Daoy (cell line): ENCODE measurements around the gene UBA3. TPM values are rescaled to one million over a fixed set of nuclear protein-coding genes. Genes with fewer than 3 reads are reported as not detected.
A peak's percentile ranks its signal among the peaks of the same experiment; 100 is the strongest.

Source experiments
- DNase-seq: peaks from one replicate; pipeline ENCODE4 v3.0.0-alpha.2; 2015; ENCODE audit warnings: low read depth
- total RNA-seq: library from RNA; depleted of rRNA; stranded (reverse); fragments of >200 nt; shearing (Covaris generic); gene quantifications from 2 replicates; pipeline ENCODE4 v1.2.3, GENCODE V29; 2014

Gene UBA3
- total RNA-seq, 1 experiment from 2014 or later: 71.0 TPM

GRCh38 chr3:69066121-69066520, 14.0 kb downstream of the UBA3 start:
- no peak for DNase-seq

- DNase-seq: no peak
Measured at GRCh38 chr3:69065318-69065964, 14.7 kb downstream of the UBA3 start.

DNA sequence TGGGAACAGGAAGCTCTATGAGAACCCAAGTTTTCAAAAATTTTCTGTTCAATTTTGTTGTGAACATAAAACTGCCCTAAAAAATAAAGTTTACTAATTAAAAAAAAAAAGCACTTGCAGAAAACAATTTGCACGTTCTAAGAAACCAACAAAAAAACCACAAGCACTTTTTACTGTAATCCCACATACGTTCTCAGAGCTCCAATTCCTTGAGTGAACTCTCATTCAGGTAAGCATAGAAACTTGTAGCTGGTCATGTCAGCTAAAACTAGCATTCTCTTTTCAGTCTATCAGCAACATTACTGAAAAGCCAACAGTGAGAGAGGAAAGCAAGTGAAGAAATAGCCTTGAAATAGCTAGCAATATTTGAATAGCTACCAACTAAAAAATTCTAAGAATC, 16.5 kb downstream of the UBA3 start:
- DNase-seq: no peak

DNA sequence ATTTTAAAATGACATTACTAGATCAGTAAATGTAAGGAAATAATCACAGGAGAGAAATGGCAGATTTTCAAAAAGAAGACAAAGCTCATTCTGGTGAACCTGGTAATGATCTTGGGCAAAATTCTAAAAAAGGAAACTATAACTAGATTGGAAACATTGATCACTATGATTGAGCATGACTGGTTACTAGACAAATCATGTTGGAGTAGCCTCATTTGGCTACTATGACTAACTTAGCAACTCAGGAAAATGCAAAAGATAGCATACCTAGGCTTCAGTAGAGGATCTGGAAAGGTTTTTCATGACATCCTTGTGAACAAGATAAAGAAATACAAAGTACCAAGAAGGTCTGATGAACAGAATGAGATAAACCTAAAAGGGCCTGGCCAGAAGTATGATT, 20.5 kb downstream of the UBA3 start:
- no peak for DNase-seq

- DNase-seq: no peak
Measured at GRCh38 chr3:69058947-69059224, 21.3 kb downstream of the UBA3 start.

GRCh38 chr3:69058180-69058946, 21.8 kb downstream of the UBA3 start:
- no peak for DNase-seq

- no peak for DNase-seq
Measured at GRCh38 chr3:69052472-69052898, 27.7 kb downstream of the UBA3 start.

- peak; percentile 96 for DNase-seq
Measured at GRCh38 chr3:69051756-69052471, 28.3 kb downstream of the UBA3 start, which contains the start of gene TMF1. TSS of gene TMF1 (minus strand) at chr3:69052333. CDS start at chr3:69052086, 247 bp downstream.

GRCh38 chr3:69048990-69049389, 31.2 kb downstream of the UBA3 start:
- no peak for DNase-seq

- no peak for DNase-seq
Measured at GRCh38 chr3:69044608-69045007, 35.6 kb downstream of the UBA3 start.

DNA sequence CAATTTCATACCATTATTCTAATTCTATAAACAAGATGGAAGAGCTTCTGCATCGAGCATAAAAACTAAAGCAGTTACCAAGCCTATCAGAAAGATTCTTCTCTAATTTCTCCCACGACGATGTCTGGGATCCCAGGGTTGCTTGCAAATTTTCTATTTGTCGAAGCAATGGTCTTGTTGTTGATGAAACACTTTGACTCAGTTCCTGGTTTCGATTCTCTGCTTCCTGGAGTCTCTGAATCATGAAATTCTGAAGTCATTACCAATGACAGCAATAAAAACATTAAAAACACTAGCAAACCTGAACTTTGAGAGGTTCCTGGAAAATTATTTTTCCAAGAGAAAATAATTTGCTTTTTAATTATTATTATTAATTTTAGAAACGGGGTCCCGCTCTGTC, 46.7 kb downstream of the UBA3 start:
- DNase-seq: peak; percentile 32

DNA sequence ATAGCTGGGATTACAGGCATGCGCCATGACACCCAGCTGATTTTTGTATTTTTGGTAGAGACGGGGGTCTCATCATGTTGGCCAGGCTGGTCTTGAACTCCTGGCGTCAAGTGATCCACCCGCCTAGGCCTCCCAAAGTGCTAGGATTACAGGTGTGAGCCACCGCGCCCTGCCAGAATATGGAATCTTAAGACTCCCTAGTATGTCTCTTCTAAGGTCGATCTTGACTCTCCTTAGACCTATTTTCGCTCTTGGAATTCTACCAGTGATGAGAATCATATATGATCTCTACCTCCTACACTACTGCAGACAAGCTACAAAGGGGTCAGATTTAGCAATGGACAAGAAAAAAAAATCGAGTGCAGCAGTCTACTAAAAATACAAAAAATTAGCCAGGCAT, 47.4 kb downstream of the UBA3 start:
- DNase-seq: no peak

- peak; percentile 2 for DNase-seq
Measured at GRCh38 chr3:69032142-69032541, 48.0 kb downstream of the UBA3 start.

DNA sequence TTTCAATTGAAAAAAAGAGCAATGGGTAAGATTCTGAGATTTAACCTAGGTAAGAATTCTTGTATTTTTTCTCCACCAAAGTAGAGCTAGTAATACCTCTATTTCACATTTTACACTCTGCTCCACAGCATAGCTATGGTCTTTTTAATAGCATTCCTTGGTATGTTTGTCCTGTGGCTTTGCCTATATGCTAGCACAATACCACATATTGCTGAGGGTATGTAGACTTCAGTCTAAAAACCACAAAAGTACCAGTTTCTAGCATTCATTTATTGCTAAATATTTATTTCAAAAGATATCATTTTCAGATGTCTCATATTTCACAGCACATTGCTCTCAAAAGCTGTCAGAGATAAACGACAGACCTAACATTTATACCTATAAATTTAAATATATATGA, 48.5 kb downstream of the UBA3 start:
- no peak for DNase-seq

DNA sequence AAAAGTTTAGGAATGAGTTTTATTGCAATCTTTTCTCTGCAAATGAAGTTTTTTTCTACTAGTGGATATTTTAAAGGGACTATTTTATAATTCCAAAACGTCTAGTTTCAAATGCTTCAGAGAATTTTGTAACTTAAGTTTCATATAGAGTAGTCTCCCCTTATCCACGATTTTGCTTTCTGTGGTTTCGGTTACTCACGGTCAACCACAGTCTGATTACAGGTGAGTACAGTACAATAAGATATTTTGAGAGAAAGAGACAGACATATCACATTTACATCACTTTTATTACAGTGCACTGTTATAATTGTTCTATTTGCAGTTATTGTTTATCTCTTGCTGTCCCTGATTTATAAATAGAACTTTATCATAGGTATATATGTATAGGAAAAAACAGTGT, 59.3 kb downstream of the UBA3 start:
- no peak for DNase-seq

GRCh38 chr3:69020424-69020823, 59.7 kb downstream of the UBA3 start:
- no peak for DNase-seq

DNA sequence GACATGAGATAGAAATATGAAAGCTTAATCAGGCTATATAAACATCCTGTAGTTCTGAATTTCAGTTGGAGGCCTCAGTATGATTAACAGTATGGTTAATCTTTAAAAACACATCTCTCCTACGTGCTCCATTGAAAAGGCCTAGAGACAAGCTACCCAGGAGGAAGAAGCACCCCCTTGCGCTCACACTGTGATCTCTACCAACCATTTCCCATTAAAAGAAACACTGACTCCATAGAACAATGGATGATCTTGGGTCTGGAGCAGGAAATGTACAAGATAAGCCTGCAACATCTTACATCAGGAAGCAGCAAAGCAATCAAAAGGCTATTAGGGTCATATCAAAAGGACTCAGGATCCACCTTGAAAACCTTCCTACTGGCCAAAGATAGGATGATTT, 63.3 kb downstream of the UBA3 start:
- DNase-seq: no peak

- DNase-seq: no peak
Measured at GRCh38 chr3:69016102-69016501, 64.1 kb downstream of the UBA3 start.

- DNase-seq: no peak
Measured at GRCh38 chr3:69014022-69014580, 66.1 kb downstream of the UBA3 start.

- peak; percentile 91 for DNase-seq
Measured at GRCh38 chr3:69013253-69014021, 66.7 kb downstream of the UBA3 start, which contains the start of gene EOGT. TSS of gene EOGT (minus strand) at chr3:69013684. CDS start at chr3:69009846, 3,838 bp downstream.

DNA sequence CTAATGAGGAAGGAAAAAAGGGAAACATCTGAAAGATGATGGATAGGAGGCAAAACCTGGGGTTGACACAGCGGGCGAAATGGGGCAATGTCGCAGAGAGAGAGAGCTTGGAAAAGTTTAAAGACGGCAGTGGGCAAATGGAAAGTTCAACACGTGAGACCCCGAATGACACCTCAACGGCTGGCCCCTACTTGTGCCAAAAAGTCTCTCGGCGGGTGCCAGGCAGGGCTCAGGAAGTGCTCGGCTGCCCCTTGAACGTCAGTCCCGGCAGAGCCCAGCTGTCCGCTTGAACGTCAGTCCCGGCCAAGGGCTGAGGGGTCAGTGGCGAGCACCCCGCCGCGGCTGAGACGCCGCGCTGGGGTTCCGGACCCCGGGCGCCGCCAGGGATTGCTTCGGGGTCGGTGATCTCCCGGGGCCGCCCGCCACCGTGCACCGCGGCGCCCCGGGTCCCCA, 67.3 kb downstream of the UBA3 start:
- peak; percentile 32 for DNase-seq
